Skeletal muscle tissue (tissue), 4 donors: ENCODE results near the gene GUCD1. TPM values are rescaled to one million over a fixed set of nuclear protein-coding genes. Genes with fewer than 3 reads are reported as not detected.

ENCODE experiments used
- H3K27ac ChIP-seq: one replicate; pipeline ENCODE4 v1.7.0; 2013; ENCODE audit warnings: mild to moderate bottlenecking, low read depth, low read length, inconsistent platforms
- H3K27me3 ChIP-seq, 3 donors: one replicate each; pipeline ENCODE4 v1.7.0; 2013; ENCODE audit warnings: low read length in 3 of 3; ENCODE audit not compliant: control insufficient read depth in 3 of 3, insufficient read depth in 3 of 3
- H3K36me3 ChIP-seq, 3 donors: one replicate each; pipeline ENCODE4 v1.7.0; 2013; ENCODE audit warnings: low read length in 3 of 3; ENCODE audit not compliant: control insufficient read depth in 3 of 3, insufficient read depth in 3 of 3
- H3K4me1 ChIP-seq, 3 donors: one replicate each; pipeline ENCODE4 v1.7.0; 2013; ENCODE audit warnings: low read length in 3 of 3, mild to moderate bottlenecking in 3 of 3; ENCODE audit not compliant: control insufficient read depth in 3 of 3, insufficient read depth in 3 of 3
- H3K4me3 ChIP-seq, 3 donors: one replicate each; pipeline ENCODE4 v1.7.0; 2013; ENCODE audit warnings: low read length in 3 of 3
- H3K9ac ChIP-seq, 3 donors: one replicate each; pipeline ENCODE4 v1.7.0; 2013; ENCODE audit warnings: low read length in 3 of 3, mild to moderate bottlenecking in 3 of 3, moderate library complexity in 2 of 3, low read depth in 1 of 3
- H3K9me3 ChIP-seq, 3 donors: one replicate each; pipeline ENCODE4 v1.7.0; 2013; ENCODE audit warnings: low read length in 3 of 3; ENCODE audit not compliant: control insufficient read depth in 3 of 3
- total RNA-seq: library from RNA; depleted of rRNA; stranded (reverse); fragments of >200 nt; gene quantifications from one replicate; pipeline ENCODE4 v1.2.3, GENCODE V29; 2014
- donor health status: Osteomylitis.

The GUCD1 gene
- total RNA-seq, 1 donor from 2014 or later = 64.7 TPM

DNA sequence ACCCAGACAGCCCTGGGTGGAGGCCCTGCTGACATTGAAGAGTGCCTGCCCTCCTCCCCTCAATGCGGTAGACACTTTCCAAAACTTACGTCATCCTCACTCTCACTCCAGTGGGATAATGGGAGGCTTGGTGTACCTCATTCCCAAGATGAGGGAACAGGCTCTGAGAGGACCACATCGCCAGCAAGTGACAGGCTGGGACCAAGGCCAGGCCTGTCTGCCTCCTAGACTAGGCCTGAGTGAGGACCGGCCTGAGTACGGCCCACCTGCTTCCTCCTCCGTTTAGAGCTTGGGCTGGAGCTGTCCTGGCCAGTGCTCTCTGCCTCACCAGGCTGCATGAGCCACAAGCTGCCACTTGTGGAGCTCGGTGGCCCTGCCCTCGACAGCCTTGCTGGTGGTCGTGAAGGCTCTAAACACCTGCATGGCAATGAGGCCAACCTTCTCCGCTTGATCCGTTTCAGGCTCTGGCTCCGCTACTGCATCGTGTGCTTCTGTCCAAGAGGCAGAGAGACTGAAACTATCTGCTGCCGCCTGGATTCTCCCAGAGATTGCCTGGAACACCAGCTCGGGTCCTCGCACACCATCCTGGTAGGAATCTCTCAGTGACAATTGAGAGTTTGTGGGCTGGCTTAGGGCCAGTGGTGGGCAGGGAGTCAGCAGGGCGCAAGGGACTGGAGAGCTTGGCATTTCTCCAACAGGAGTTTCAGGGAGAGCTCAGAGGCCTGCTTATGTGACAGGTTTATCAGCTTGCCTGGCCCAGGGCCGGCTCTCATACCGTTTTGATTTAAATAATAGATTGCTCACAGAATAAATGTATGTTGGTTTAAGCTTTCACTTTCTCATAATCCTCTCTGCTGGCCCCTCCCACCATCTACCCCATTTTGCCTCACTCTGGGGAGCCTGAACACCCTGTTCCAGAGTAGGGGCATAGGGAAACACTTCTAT lies 28.6 kb upstream of the GUCD1 start:
- Histone ChIP-seq H3K36me3 (peaks cover 11 to 12% (median 12%) of the 10 kb centered on the region in 3 donors), H3K4me1 (peaks cover 0 to 13% (median 12%) of the 10 kb centered on the region in 3 donors), H3K9me3 (no peaks in the 10 kb centered on the region), H3K4me3 (no peak overlapping the region), H3K27ac (no peak overlapping the region), H3K9ac (peak overlapping the region in 1 of 3 donors; percentile 62), H3K27me3 (no peaks in the 10 kb centered on the region)

DNA sequence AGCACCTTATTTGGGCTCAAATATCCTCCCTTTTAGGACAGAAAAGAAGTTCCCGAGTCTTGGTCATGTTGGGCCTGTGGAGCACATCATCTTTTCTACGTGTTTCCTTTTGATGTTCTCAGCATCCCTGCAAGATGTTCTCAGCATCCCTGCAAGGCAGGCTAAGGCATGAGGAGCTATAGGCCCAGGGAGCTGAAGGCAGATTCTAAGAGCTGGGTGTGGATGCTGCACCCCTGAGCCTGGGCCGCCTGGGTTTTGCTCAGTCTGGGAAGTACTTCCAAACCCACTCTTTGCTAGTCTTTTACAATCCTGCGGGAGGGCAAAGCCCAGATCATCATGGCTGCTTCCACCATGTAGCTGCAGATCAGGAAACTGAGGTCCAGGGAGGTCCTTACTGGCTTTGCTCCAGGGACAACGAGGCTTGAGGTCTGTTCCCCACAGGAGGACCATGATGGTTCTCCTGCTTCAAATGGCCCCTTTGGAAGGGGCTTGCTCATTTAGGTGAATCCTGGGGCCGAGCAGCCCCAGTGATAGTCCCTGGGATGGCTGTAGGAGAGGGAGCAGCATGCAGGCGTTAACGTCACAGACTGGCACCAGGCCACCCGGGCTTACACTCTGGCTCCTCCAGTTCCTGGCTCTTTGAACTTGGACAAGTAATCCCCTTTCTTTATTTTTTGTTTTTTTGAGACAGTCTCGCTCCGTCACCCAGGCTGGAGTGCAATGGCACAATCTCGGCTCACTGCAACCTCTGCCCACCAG lies 27.3 kb upstream of the GUCD1 start:
- H3K27ac ChIP-seq = no peak overlapping the region
- H3K27me3 ChIP-seq = no peaks in the 10 kb centered on the region
- H3K4me3 ChIP-seq = no peak overlapping the region
- peaks cover 0 to 13% (median 12%) of the 10 kb centered on the region in 3 donors for H3K4me1 ChIP-seq
- H3K36me3 ChIP-seq = peaks cover 3 to 5% (median 4%) of the 10 kb centered on the region in 3 donors
- H3K9ac ChIP-seq = no peak overlapping the region
- no peaks in the 10 kb centered on the region for H3K9me3 ChIP-seq

DNA sequence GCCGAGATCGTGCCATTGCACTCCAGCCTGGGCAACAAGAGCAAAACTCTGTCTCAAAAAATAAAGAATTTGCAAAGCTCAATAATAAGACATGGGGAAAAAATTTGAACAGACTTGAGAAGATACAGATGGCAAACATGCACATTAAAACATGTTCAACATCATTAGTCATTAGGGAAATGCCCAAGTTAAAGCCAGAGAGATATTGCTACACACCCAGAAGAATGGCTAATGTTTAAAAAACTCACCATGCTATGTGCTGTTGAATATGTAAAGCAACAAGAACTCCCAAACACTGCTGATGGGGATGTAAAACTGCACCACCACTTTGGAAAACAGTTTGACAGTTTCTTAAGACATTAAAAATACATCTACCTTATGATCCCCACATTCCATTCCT lies 25.3 kb upstream of the GUCD1 start:
- peaks cover 0 to 2% (median 2%) of the 10 kb centered on the region in 3 donors for H3K36me3 ChIP-seq
- no peaks in the 10 kb centered on the region for H3K27me3 ChIP-seq
- no peak overlapping the region for H3K9ac ChIP-seq
- H3K27ac ChIP-seq = no peak overlapping the region
- peaks cover 0 to 13% (median 12%) of the 10 kb centered on the region in 3 donors for H3K4me1 ChIP-seq
- no peaks in the 10 kb centered on the region for H3K9me3 ChIP-seq
- no peak overlapping the region for H3K4me3 ChIP-seq

DNA sequence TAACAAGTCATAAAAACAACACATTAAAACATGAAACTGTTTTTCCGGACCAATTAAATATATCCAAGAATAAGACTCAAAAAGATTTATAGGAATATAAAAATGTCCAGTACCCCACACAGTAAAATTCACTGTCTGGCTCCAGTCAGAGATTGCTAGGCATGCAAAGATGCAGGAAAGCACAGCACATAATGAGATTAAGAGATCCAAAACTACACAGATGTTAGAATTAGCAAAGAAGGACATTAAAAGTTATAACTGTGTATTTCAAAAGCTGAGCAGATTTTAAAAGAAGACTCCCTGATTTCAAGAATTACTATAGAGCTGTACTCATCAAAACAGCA lies 24.3 kb upstream of the GUCD1 start:
- no peak overlapping the region for H3K27ac ChIP-seq
- no peaks in the 10 kb centered on the region for H3K27me3 ChIP-seq
- H3K9me3 ChIP-seq = no peaks in the 10 kb centered on the region
- no peak overlapping the region for H3K4me3 ChIP-seq
- peaks cover 0 to 12% (median 11%) of the 10 kb centered on the region in 3 donors for H3K4me1 ChIP-seq
- H3K36me3 ChIP-seq = peaks cover 0 to 8% (median 2%) of the 10 kb centered on the region in 3 donors
- H3K9ac ChIP-seq = no peak overlapping the region

DNA sequence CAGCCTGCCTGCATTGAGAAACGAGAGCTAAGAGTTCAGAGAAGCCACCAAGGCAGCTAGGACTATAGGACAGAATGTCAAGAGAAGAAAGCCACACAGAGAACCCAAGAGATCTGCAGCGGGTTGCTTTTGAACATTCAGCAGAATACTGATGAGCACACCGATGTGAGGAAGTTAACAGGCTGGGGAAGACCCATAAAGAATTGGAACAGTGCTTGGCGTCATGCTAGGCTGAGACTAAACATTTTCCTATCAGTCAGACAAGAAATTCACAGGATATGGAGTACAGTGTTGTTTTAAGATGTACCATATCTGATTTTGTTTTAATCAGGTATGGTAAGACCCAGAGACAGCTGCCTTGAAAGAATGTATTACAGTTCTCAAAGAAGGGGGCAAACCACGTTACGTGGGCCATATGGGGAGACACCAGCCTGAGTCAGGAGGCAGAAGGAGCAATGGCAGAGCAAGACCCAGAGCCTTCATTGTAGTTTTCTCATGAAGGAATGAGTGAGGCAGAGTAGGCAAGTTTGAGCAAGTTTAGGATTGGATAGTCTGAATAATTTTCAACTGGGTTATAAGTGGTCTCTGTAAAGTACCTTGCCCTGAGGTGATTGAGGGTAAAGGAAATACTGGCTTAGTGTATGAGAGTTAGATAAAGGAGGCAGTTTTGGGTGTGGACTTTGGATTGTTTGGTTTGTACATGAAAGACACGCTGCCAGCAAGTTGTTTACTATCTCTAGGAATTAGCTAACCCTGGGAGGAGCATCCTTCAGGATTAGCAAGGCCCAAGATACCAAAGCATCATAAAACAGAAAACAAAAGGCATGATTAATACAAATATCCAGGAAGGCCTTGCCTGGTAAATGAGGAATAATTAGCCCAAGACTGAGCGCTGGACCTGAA lies 23.7 kb upstream of the GUCD1 start:
- no peaks in the 10 kb centered on the region for H3K9me3 ChIP-seq
- H3K4me1 ChIP-seq = peaks cover 0 to 7% (median 5%) of the 10 kb centered on the region in 3 donors
- H3K36me3 ChIP-seq = peaks cover 1 to 12% (median 2%) of the 10 kb centered on the region in 3 donors
- H3K9ac ChIP-seq = no peak overlapping the region
- no peak overlapping the region for H3K4me3 ChIP-seq
- no peaks in the 10 kb centered on the region for H3K27me3 ChIP-seq
- no peak overlapping the region for H3K27ac ChIP-seq

DNA sequence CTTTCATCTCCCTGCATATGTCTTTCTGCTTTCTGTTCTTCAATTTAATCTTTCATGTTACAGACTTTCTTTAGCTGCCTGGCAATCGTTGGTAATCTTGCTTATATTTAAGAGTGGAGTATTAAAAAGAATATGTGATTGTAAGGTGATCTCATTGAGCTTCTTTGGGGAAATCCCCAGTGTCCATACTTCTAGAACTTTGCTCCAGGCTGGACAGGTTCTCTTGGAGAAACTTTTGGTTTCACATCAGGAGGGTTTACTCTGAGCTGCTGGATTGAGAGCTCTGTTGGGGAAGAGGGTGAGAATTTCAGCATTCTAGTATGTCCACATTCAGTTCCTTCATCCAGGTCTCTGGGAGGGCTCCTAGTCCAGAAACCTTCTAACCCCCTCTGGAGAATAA lies 21.8 kb upstream of the GUCD1 start:
- Histone ChIP-seq H3K27ac (no peak overlapping the region), H3K27me3 (no peaks in the 10 kb centered on the region), H3K4me3 (no peak overlapping the region), H3K4me1 (no peaks in the 10 kb centered on the region), H3K36me3 (peaks cover 12 to 30% (median 19%) of the 10 kb centered on the region in 3 donors), H3K9ac (no peak overlapping the region), H3K9me3 (no peaks in the 10 kb centered on the region)

DNA sequence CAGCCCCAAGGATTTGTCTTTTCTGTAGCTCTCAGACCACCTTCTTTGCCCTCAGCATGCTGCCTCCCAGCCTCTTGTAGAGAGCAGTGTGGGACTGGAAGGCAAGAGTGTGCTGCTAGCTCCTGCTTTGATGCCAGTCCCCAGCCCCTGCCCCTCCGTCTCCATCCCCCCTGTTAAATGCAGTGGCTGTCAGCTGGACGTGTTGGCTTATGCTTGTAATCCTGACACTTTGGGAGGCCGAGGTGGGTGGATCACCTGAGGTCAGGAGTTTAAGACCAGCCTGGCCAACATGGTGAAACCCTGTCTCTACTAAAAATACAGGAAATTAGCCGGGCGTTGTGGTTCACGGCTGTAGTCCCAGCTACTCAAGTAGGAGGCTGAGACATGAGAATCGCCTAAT lies 16.3 kb upstream of the GUCD1 start:
- H3K9me3 ChIP-seq = no peaks in the 10 kb centered on the region
- no peaks in the 10 kb centered on the region for H3K27me3 ChIP-seq
- H3K27ac ChIP-seq = no peak overlapping the region
- peaks cover 9 to 15% (median 10%) of the 10 kb centered on the region in 3 donors for H3K4me1 ChIP-seq
- H3K4me3 ChIP-seq = no peak overlapping the region
- peaks cover 34 to 57% (median 42%) of the 10 kb centered on the region in 3 donors for H3K36me3 ChIP-seq
- H3K9ac ChIP-seq = no peak overlapping the region

DNA sequence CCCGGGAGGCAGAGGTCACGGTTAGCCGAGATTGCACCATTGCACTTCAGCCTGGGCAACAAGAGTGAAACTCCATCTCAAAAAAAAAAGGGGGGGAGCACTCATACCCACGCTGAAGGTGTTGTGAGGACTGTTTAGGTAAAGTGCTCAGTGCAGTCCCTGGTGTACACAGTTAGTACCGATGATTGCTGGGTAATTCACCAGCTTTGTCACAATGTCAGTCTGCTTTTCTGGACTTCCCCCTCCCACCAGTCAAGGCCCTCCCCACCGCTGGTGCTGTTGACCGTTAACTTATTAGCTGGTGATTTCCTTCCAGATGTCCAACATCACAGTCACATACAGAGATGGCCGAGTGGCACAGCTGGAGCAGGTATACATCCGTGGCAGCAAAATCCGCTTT lies 12.7 kb upstream of the GUCD1 start:
- Histone ChIP-seq H3K27me3 (no peaks in the 10 kb centered on the region), H3K4me3 (no peak overlapping the region), H3K9me3 (no peaks in the 10 kb centered on the region), H3K9ac (no peak overlapping the region), H3K4me1 (peaks cover 34 to 44% (median 44%) of the 10 kb centered on the region in 3 donors), H3K27ac (no peak overlapping the region), H3K36me3 (peaks cover 26 to 38% (median 32%) of the 10 kb centered on the region in 3 donors)

DNA sequence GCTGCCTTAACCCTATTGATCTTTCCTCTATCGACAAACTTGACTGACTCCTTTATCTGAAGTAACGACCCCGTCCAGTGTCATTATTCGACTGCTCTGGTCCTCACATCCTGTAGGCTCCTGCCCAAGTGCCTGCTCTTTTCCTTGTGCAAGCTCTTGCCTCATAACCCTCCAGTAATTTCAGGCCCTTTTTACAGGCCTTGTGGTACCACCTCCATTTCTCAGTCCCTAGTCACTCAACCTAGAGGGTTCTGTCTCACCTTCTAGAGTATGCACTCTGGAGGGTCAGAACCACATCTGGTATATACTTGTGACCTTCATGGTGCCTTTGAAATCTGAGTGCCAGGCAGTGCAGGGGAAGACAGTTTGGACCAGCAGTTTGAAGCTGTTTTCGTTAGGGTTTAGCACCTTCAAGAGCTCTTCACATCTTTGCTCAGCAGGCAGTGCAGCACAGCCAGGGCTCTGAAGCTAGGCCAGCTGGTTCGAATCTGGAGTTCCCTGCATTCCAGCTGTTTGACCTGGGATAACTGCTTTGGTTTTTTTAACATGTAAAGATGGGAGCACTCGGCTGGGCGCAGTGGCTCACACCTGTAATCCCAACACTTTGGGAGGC lies 12.1 kb upstream of the GUCD1 start:
- no peak overlapping the region for H3K4me3 ChIP-seq
- H3K9ac ChIP-seq = no peak overlapping the region
- H3K4me1 ChIP-seq = peaks cover 36 to 47% (median 47%) of the 10 kb centered on the region in 3 donors
- H3K9me3 ChIP-seq = no peaks in the 10 kb centered on the region
- H3K36me3 ChIP-seq = peaks cover 23 to 34% (median 25%) of the 10 kb centered on the region in 3 donors
- no peak overlapping the region for H3K27ac ChIP-seq
- no peaks in the 10 kb centered on the region for H3K27me3 ChIP-seq
